T-cell (primary cell): ENCODE data around the gene EDNRA. TPM values are rescaled to one million over a fixed set of nuclear protein-coding genes. Genes with fewer than 3 reads are reported as not detected.

Source experiments
- ATAC-seq, 4 experiments: fragments of 200-7000 bp in 3 of 4; fragments of 150-1000 bp in 1 of 4; cut with Tn5 transposase; replicated peaks in 1 of 4; 1 replicate in 3 of 4; 2 replicates in 1 of 4; pipeline ENCODE4 v1.10.0; 2021; ENCODE audit warnings: moderate library complexity in 3 of 4, mild to moderate bottlenecking in 2 of 4, moderate number of reproducible peaks in 1 of 4
- CTCF ChIA-PET, 2 donors: fragments of 300-600 bp; sonication (Branson Sonifier 250); formaldehyde crosslinking; loops; one replicate each; lab custom pipeline; 2022; ENCODE audit warnings: antibody characterized with exemption in 2 of 2; lab: Charles Lee
- POLR2A ChIA-PET, 2 donors: fragments of 300-600 bp; sonication (Branson Sonifier 250); formaldehyde crosslinking; loops; one replicate each; lab custom pipeline; 2022; ENCODE audit warnings: antibody characterized with exemption in 2 of 2; lab: Charles Lee
- DNase-seq, 35 experiments: peaks; one replicate each; pipeline versions ENCODE4 v3.0.0 to v3.0.0-alpha.2; 2013 to 2023
- H3K27ac ChIP-seq: one replicate; pipeline ENCODE4 v1.5.1; 2013; ENCODE audit warnings: low read length
- H3K27me3 ChIP-seq, 2 experiments: replicated peaks in 1 of 2; 1 replicate in 1 of 2; 2 replicates in 1 of 2; pipeline versions ENCODE4 v1.6.1 to v1.7.0; 2013; ENCODE audit warnings: low read length in 1 of 2, mixed read lengths in 1 of 2; ENCODE audit not compliant: control insufficient read depth in 2 of 2, insufficient read depth in 2 of 2; ENCODE audit errors: extremely low read depth in 1 of 2
- H3K36me3 ChIP-seq, 2 donors: 1 replicate in 1 of 2; 2 replicates in 1 of 2; pipeline versions ENCODE4 v1.6.1 to v1.7.0; 2013; ENCODE audit warnings: low read length in 1 of 2; ENCODE audit not compliant: control insufficient read depth in 2 of 2, insufficient read depth in 1 of 2; ENCODE audit errors: extremely low read depth in 1 of 2
- H3K4me1 ChIP-seq, 2 experiments: 1 replicate in 1 of 2; 2 replicates in 1 of 2; pipeline versions ENCODE4 v1.6.1 to v1.7.0; 2013; ENCODE audit warnings: low read length in 2 of 2, mixed read lengths in 1 of 2; ENCODE audit not compliant: insufficient read depth in 2 of 2, control insufficient read depth in 1 of 2; ENCODE audit errors: extremely low read depth in 1 of 2
- H3K4me3 ChIP-seq, 2 donors: 1 replicate in 1 of 2; 2 replicates in 1 of 2; pipeline versions ENCODE4 v1.5.1 to v1.7.0; 2013; ENCODE audit warnings: mild to moderate bottlenecking in 2 of 2, low read length in 1 of 2, moderate library complexity in 1 of 2; ENCODE audit not compliant: control insufficient read depth in 1 of 2; ENCODE audit errors: extremely low read depth in 1 of 2
- H3K9me3 ChIP-seq: 2 replicates; pipeline ENCODE4 v1.7.0; 2013
- H3K27ac Mint-ChIP-seq, 2 donors: one replicate each; pipeline ENCODE4 v1.8.0; 2020 to 2021; ENCODE audit warnings: mild to moderate bottlenecking in 2 of 2, mixed read lengths in 2 of 2
- H3K27me3 Mint-ChIP-seq, 2 donors: one replicate each; pipeline ENCODE4 v1.8.0; 2021 to 2022; ENCODE audit warnings: mixed read lengths in 2 of 2
- H3K36me3 Mint-ChIP-seq: one replicate; pipeline ENCODE4 v1.8.0; 2021; ENCODE audit warnings: mixed read lengths
- H3K4me1 Mint-ChIP-seq, 3 donors: one replicate each; pipeline ENCODE4 v1.8.0; 2020 to 2022; ENCODE audit warnings: mixed read lengths in 3 of 3, mild to moderate bottlenecking in 1 of 3
- H3K4me3 Mint-ChIP-seq, 3 donors: one replicate each; pipeline ENCODE4 v1.8.0; 2020 to 2022; ENCODE audit warnings: mild to moderate bottlenecking in 3 of 3, mixed read lengths in 3 of 3, moderate library complexity in 3 of 3
- H3K9me3 Mint-ChIP-seq, 3 donors: one replicate each; pipeline ENCODE4 v1.8.0; 2020 to 2022; ENCODE audit warnings: mixed read lengths in 3 of 3
- WGBS: methylation state at CpG from one replicate; pipeline ENCODE4 v1.1.5; 2013; ENCODE audit warnings: missing lambda C conversion rate; ENCODE audit not compliant: insufficient coverage; 5-methylcytosine and 5-hydroxymethylcytosine counted together
- total RNA-seq, 35 experiments: library from RNA in 6 of 35; stranded (reverse) in 6 of 35; fragments of 120-200 nt in 1 of 35; gene quantifications; one replicate each; pipeline versions ENCODE4 v1.2.1 to v1.2.4 and lab custom pipeline; 2013 to 2026

EDNRA gene
- total RNA-seq, 5 donors from 2014 or later (not counting 1 experiment from before 2014, with no cell fraction given): 0.06 to 0.29 TPM; not detected in 3

- ATAC-seq (no peak), DNase-seq (no peak)
- H3K4me1 Mint-ChIP-seq: no peaks in the 10 kb centered on the region
- Histone ChIP-seq H3K4me1 (no peaks in the 10 kb centered on the region), H3K9me3 (no peaks in the 10 kb centered on the region), H3K27ac (no peak overlapping the region), H3K27me3 (peaks cover 0 to 11% of the 10 kb centered on the region in 2 experiments), H3K36me3 (no peaks in the 10 kb centered on the region), H3K4me3 (no peak overlapping the region)
- ChIA-PET POLR2A (no interaction called here), CTCF (interaction anchor here in 1 of 2 donors (0.7 kb wide), 1 partner anchor 9 kb away, joined by 3 read pairs; no protein-coding TSS in a partner anchor)
- H3K4me3 Mint-ChIP-seq: no peak overlapping the region
- peaks cover 13 to 17% of the 10 kb centered on the region in 2 donors for H3K27me3 Mint-ChIP-seq
- WGBS: 100% methylated on average over 1 of the region's 2 CpGs
- no peaks in the 10 kb centered on the region for H3K36me3 Mint-ChIP-seq
- H3K27ac Mint-ChIP-seq: no peak overlapping the region
- H3K9me3 Mint-ChIP-seq: no peaks in the 10 kb centered on the region
Observed at GRCh38 chr4:147509386-147509785, 28.5 kb downstream of the EDNRA start.

GRCh38 chr4:147510962-147511668 is 30.2 kb downstream of the EDNRA start:
- H3K9me3 ChIP-seq: no peaks in the 10 kb centered on the region
- Mint-ChIP-seq H3K36me3 (no peaks in the 10 kb centered on the region), H3K4me1 (no peaks in the 10 kb centered on the region), H3K4me3 (no peak overlapping the region), H3K27me3 (peaks cover 13 to 14% of the 10 kb centered on the region in 2 donors), H3K27ac (no peak overlapping the region), H3K9me3 (no peaks in the 10 kb centered on the region)
- H3K27me3 ChIP-seq: peaks cover 0 to 11% of the 10 kb centered on the region in 2 experiments
- H3K4me1 ChIP-seq: no peaks in the 10 kb centered on the region
- ATAC-seq: no peak
- CTCF ChIA-PET: interaction anchor here in 1 of 2 donors (0.6 kb wide), 1 partner anchor 64 kb away, joined by 3 read pairs; no protein-coding TSS in a partner anchor
- no peak overlapping the region for H3K27ac ChIP-seq
- 100% methylated on average over 1 of the region's 2 CpGs for WGBS
- POLR2A ChIA-PET: no interaction called here
- no peak overlapping the region for H3K4me3 ChIP-seq
- DNase-seq: no peak
- H3K36me3 ChIP-seq: no peaks in the 10 kb centered on the region

GRCh38 chr4:147513091-147513490 is 32.2 kb downstream of the EDNRA start:
- POLR2A ChIA-PET: no interaction called here

GRCh38 chr4:147513952-147514351 is 33.1 kb downstream of the EDNRA start:
- no peaks in the 10 kb centered on the region for H3K9me3 ChIP-seq
- Mint-ChIP-seq H3K36me3 (no peaks in the 10 kb centered on the region), H3K9me3 (no peaks in the 10 kb centered on the region), H3K4me3 (no peak overlapping the region), H3K27me3 (peaks cover 16 to 23% of the 10 kb centered on the region in 2 donors), H3K4me1 (no peaks in the 10 kb centered on the region), H3K27ac (no peak overlapping the region)
- ChIA-PET POLR2A (no interaction called here), CTCF (no interaction called here)
- ATAC-seq (no peak), DNase-seq (no peak)
- no peak overlapping the region for H3K27ac ChIP-seq
- WGBS: no CpG with 5 or more reads among the region's 6 CpGs
- H3K4me3 ChIP-seq: no peak overlapping the region
- no peaks in the 10 kb centered on the region for H3K4me1 ChIP-seq
- peaks cover 0 to 11% of the 10 kb centered on the region in 2 experiments for H3K27me3 ChIP-seq
- no peaks in the 10 kb centered on the region for H3K36me3 ChIP-seq

More at GRCh38 chr4:147513091-147513490, 32.2 kb downstream of the EDNRA start:
- H3K4me3 ChIP-seq: no peak overlapping the region
- H3K4me1 ChIP-seq: no peaks in the 10 kb centered on the region
- Mint-ChIP-seq H3K27me3 (peaks cover 14 to 21% of the 10 kb centered on the region in 2 donors), H3K4me3 (no peak overlapping the region), H3K4me1 (no peaks in the 10 kb centered on the region), H3K27ac (no peak overlapping the region), H3K36me3 (no peaks in the 10 kb centered on the region), H3K9me3 (no peaks in the 10 kb centered on the region)
- H3K36me3 ChIP-seq: no peaks in the 10 kb centered on the region
- DNase-seq (no peak), ATAC-seq (no peak)
- H3K9me3 ChIP-seq: no peaks in the 10 kb centered on the region
- no peak overlapping the region for H3K27ac ChIP-seq
- H3K27me3 ChIP-seq: peaks cover 0 to 11% of the 10 kb centered on the region in 2 experiments
- CTCF ChIA-PET: no interaction called here
- no CpG with 5 or more reads among the region's 2 CpGs for WGBS

- Histone ChIP-seq H3K4me3 (no peak overlapping the region), H3K27ac (no peak overlapping the region), H3K4me1 (no peaks in the 10 kb centered on the region), H3K36me3 (no peaks in the 10 kb centered on the region), H3K27me3 (peaks cover 0 to 9% of the 10 kb centered on the region in 2 experiments), H3K9me3 (no peaks in the 10 kb centered on the region)
- H3K27me3 Mint-ChIP-seq: peaks cover 19 to 29% of the 10 kb centered on the region in 2 donors
- ATAC-seq (no peak), DNase-seq (no peak)
- no peak overlapping the region for H3K27ac Mint-ChIP-seq
- no CpG with 5 or more reads among the region's 1 CpG for WGBS
- ChIA-PET POLR2A (no interaction called here), CTCF (interaction anchor here (0.6 to 0.9 kb wide), 4 partner anchors 10 to 350 kb away, joined by 3 to 5 read pairs (median 4); no protein-coding TSS in a partner anchor)
- H3K36me3 Mint-ChIP-seq: no peaks in the 10 kb centered on the region
- no peaks in the 10 kb centered on the region for H3K9me3 Mint-ChIP-seq
- no peak overlapping the region for H3K4me3 Mint-ChIP-seq
- H3K4me1 Mint-ChIP-seq: no peaks in the 10 kb centered on the region
Observed at GRCh38 chr4:147515220-147515936, 34.5 kb downstream of the EDNRA start.

GRCh38 chr4:147516133-147516532 is 35.2 kb downstream of the EDNRA start:
- Histone ChIP-seq H3K4me3 (no peak overlapping the region), H3K4me1 (no peaks in the 10 kb centered on the region), H3K27me3 (peaks cover 0 to 9% of the 10 kb centered on the region in 2 experiments), H3K27ac (no peak overlapping the region), H3K9me3 (no peaks in the 10 kb centered on the region), H3K36me3 (no peaks in the 10 kb centered on the region)
- DNase-seq: no peak
- no peak overlapping the region for H3K4me3 Mint-ChIP-seq
- no peaks in the 10 kb centered on the region for H3K36me3 Mint-ChIP-seq
- ChIA-PET CTCF (interaction anchor here in 1 of 2 donors (0.6 kb wide), 1 partner anchor 61 kb away, joined by 3 read pairs; no protein-coding TSS in a partner anchor), POLR2A (no interaction called here)
- peaks cover 19 to 29% of the 10 kb centered on the region in 2 donors for H3K27me3 Mint-ChIP-seq
- ATAC-seq: no peak
- no peaks in the 10 kb centered on the region for H3K4me1 Mint-ChIP-seq
- H3K9me3 Mint-ChIP-seq: no peaks in the 10 kb centered on the region
- WGBS: no CpG with 5 or more reads among the region's 1 CpG
- no peak overlapping the region for H3K27ac Mint-ChIP-seq
